GM21367 (cell line): ENCODE results near the gene BCKDHB.

Experiments used
- ATAC-seq: cut with Tn5 transposase; IDR thresholded peaks from one replicate; pipeline ENCODE4 v1.9.1; 2021; ENCODE audit not compliant: unreplicated experiment

BCKDHB gene

GRCh38 chr6:80366714-80367113 is 260.2 kb downstream of the BCKDHB start:
- ATAC-seq: no peak

- no peak for ATAC-seq
These were observed 269.9 kb downstream of the BCKDHB start for GRCh38 chr6:80376411-80376810.

GRCh38 chr6:80380566-80380965 is 274.1 kb downstream of the BCKDHB start:
- ATAC-seq: no peak

- no peak for ATAC-seq
These were observed 276.3 kb downstream of the BCKDHB start for GRCh38 chr6:80382811-80383210.

GRCh38 chr6:80388507-80388906 is 282.0 kb downstream of the BCKDHB start:
- ATAC-seq: no peak
